KMS-11 (cell line): Measurements from ENCODE around the gene KNSTRN.

Source experiments
- H2AFZ ChIP-seq: fragments of 200-600 bp; sonication (generic); 2 replicates; pipeline ENCODE4 v1.6.1; 2016; ENCODE audit warnings: antibody characterized with exemption, mixed run types, low read depth
- H3K27ac ChIP-seq: fragments of 200-600 bp; sonication (generic); 2 replicates; pipeline ENCODE4 v1.6.1; 2016; ENCODE audit warnings: mild to moderate bottlenecking, mixed run types
- H3K27me3 ChIP-seq: fragments of 200-600 bp; sonication (generic); 2 replicates; pipeline ENCODE4 v1.6.1; 2017; ENCODE audit warnings: mild to moderate bottlenecking, low read depth, mixed run types, moderate library complexity; ENCODE audit not compliant: insufficient read depth
- H3K36me3 ChIP-seq: fragments of 200-600 bp; sonication (generic); 2 replicates; pipeline ENCODE4 v1.6.1; 2017; ENCODE audit warnings: mild to moderate bottlenecking, mixed run types; ENCODE audit not compliant: insufficient read depth
- H3K4me1 ChIP-seq: fragments of 200-600 bp; sonication (generic); 2 replicates; pipeline ENCODE4 v1.6.1; 2016; ENCODE audit warnings: mild to moderate bottlenecking, low read depth, mixed run types; ENCODE audit not compliant: poor library complexity, severe bottlenecking
- H3K4me2 ChIP-seq: fragments of 200-600 bp; sonication (generic); 2 replicates; pipeline ENCODE4 v1.7.0; 2016; ENCODE audit warnings: mild to moderate bottlenecking, mixed run types
- H3K4me3 ChIP-seq: fragments of 200-600 bp; sonication (generic); IDR thresholded peaks from 2 replicates; pipeline ENCODE4 v1.6.1; 2017; ENCODE audit warnings: low read depth, low read length, mixed read lengths; ENCODE audit not compliant: insufficient read depth
- H3K79me2 ChIP-seq: fragments of 200-600 bp; sonication (generic); 2 replicates; pipeline ENCODE4 v1.6.1; 2016; ENCODE audit warnings: low read depth, mixed run types; ENCODE audit not compliant: insufficient read depth
- H3K9ac ChIP-seq: fragments of 200-600 bp; sonication (generic); 2 replicates; pipeline ENCODE4 v1.6.1; 2016; ENCODE audit warnings: mild to moderate bottlenecking, mixed run types
- H4K20me1 ChIP-seq: fragments of 200-600 bp; sonication (generic); 2 replicates; pipeline ENCODE4 v1.6.1; 2016; ENCODE audit warnings: mild to moderate bottlenecking, mixed run types; ENCODE audit not compliant: insufficient read depth
- TF ChIP-seq, protein P1 (sequence below): fragments of 200-600 bp; sonication (generic); conservative IDR thresholded peaks from 2 replicates; pipeline ENCODE4 v1.6.1; 2017; ENCODE audit warnings: low read depth, mild to moderate bottlenecking, antibody characterized with exemption, low read length, moderate library complexity, mixed read lengths

KNSTRN gene

DNA sequence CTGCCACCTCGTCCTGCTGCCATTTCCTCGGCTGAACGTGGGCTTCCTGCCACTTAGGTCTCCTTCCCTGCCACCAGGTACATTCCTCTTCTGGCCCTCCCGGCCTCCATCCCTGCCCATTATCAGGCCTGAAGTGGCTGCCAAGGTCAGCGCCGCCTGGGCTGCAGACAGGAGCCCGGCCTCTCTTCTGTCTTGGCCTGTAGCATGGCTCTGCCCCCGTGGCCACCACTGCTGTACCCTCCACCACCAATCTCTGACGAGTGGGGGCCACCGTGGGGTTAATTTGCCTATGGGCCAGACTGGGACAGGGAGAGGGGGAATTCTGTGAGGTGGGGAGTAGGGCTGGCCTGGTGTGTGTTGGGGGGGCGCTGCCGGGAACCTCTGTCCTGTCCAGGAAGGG lies 56.2 kb downstream of the KNSTRN start:
- no peaks in the 10 kb centered on the region for H4K20me1 ChIP-seq
- H3K4me2 ChIP-seq: no peak overlapping the region
- H3K4me3 ChIP-seq: no peak overlapping the region
- TF ChIP-seq, protein P1, sequence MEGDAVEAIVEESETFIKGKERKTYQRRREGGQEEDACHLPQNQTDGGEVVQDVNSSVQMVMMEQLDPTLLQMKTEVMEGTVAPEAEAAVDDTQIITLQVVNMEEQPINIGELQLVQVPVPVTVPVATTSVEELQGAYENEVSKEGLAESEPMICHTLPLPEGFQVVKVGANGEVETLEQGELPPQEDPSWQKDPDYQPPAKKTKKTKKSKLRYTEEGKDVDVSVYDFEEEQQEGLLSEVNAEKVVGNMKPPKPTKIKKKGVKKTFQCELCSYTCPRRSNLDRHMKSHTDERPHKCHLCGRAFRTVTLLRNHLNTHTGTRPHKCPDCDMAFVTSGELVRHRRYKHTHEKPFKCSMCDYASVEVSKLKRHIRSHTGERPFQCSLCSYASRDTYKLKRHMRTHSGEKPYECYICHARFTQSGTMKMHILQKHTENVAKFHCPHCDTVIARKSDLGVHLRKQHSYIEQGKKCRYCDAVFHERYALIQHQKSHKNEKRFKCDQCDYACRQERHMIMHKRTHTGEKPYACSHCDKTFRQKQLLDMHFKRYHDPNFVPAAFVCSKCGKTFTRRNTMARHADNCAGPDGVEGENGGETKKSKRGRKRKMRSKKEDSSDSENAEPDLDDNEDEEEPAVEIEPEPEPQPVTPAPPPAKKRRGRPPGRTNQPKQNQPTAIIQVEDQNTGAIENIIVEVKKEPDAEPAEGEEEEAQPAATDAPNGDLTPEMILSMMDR: no peak
- H3K79me2 ChIP-seq: peaks cover 6% of the 10 kb centered on the region; the same call in 1 of the 2 replicates
- no peaks in the 10 kb centered on the region for H3K36me3 ChIP-seq
- peaks cover 29% of the 10 kb centered on the region for H3K27me3 ChIP-seq
- no peak overlapping the region for H3K27ac ChIP-seq
- no peak overlapping the region for H2AFZ ChIP-seq
- no peaks in the 10 kb centered on the region for H3K4me1 ChIP-seq
- H3K9ac ChIP-seq: no peak overlapping the region

DNA sequence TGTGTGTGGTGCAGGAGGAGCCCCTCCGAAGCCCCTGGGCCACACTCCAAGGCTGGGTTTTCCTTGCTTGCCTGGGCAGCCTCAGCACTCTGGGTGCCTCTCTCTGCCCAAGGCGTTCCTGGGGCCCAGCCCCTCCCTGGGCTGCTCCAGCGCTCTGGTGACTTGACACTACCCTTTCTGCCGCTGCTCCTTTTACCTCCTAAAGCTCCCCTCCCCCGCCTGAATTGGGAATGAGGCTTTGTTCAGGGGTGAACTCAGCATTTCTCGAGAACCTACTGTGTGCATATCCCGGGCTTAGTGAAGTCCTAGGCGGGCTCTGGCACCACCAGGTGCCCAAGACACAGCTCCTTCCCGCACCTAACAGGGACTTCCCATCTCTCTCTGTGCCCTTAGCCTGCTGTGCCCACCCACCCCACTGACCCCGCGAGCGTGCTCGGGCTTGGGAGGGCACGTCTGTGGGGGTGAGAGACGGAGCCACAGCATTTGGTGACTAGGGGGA lies 57.0 kb downstream of the KNSTRN start:
- Histone ChIP-seq H3K36me3 (no peaks in the 10 kb centered on the region), H3K9ac (no peak overlapping the region), H3K4me3 (no peak overlapping the region), H3K27me3 (peaks cover 29% of the 10 kb centered on the region), H3K4me2 (peak overlapping the region; percentile 84), H2AFZ (peak overlapping the region; percentile 87), H3K79me2 (peaks cover 14% of the 10 kb centered on the region; the same call in 1 of the 2 replicates), H3K27ac (no peak overlapping the region), H3K4me1 (no peaks in the 10 kb centered on the region), H4K20me1 (no peaks in the 10 kb centered on the region)
- TF ChIP-seq, protein P1: no peak

DNA sequence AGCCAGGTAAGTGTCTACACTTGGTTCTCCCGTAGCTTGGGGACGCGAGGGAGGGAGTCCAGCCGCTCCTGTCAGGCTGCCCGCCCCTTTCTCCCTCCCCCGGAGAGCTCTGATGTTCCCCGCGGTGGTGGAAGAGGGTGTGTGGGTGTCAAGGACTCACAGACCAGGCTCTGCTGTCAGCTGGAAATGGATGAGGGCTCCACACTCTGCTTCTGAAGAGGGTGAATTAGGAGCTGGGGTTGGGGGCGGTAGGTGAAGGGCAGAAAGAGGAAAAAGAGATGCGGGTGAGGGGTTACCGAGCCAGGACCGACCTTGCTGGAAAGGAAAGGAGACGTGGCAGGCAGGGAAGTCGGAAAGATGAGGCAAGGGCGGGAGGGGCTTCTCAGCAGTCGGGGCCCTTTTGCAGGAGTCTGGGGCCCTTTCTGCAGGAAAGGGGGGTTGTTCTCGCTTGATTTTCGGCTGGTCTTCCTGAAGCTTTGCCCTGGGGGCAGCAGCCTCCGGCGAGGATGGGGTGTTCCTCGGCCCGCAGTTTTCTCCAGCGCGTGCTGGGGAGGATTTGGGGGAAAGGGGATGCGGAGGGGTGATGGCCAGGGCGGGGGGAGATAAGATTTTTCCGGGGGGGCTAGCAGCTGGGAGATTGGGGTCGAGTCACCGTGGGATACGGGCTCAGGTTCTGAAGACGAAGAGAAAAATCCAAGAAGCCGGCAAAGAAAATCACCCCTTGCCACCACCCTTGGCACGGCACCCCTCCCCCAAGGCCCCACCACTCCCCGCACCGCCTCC lies 57.6 kb downstream of the KNSTRN start:
- Histone ChIP-seq H3K4me1 (no peaks in the 10 kb centered on the region), H3K27ac (no peak overlapping the region)
- TF ChIP-seq, protein P1: no peak

DNA sequence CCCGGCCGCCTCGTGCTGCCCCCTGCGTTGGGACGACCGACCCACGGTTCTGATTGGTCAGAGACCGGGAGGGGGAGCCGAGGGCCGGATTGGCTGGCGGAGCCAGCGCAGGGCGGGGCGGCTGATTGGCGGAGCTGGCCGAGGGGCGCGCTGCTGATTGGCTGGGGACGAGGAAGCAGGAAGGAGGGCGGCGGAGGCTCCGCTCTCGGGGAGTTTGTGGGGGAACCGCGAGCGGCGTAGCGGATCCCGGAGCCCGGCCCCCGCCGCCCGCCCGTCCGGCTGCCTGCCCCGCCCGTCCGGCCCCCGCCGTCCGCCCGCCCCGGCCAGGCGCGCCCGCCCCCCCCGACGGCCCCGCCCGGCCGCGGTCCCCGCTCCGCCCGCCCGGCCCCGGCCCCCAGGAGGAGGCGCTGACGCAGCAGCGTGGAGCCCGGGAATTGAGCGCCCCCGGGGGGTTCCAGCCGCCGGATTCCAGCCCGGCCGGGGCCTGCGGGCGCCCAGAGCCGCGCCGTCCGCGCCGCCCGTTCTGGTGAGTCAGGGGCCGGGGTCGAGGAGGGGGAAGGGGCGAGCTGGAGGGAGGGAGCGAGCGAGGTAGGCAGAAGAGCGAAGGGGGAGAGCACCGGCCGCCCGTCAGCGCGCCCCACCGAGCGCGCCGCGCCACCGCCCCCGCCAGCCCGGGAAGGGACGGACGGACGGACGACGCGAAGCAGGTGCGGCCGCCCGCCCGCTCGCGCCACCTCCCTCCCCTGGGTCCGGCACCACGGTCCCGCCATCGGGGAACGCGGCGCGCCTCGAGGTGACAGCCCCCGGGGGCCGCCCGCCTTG lies 58.4 kb downstream of the KNSTRN start, which contains the start of gene BAHD1:
Gene BAHD1 (plus strand): TSS at position 211 of the 822 bp plus-strand sequence. CDS start 17,512 bp downstream, outside the sequence.
- TF ChIP-seq, protein P1: no peak
- Histone ChIP-seq H3K79me2 (peaks cover 25% of the 10 kb centered on the region; the same call in 1 of the 2 replicates), H2AFZ (peak within 1 kb of the TSS; percentile 87), H3K27me3 (peaks cover 29% of the 10 kb centered on the region), H3K4me1 (no peaks in the 10 kb centered on the region), H3K9ac (peak within 1 kb of the TSS; percentile 65; the same call in 1 of the 2 replicates), H4K20me1 (no peaks in the 10 kb centered on the region), H3K27ac (no peak within 1 kb of the TSS), H3K36me3 (no peaks in the 10 kb centered on the region), H3K4me3 (no peak within 1 kb of the TSS), H3K4me2 (peak within 1 kb of the TSS; percentile 84)

More for the DNA sequence above, 57.6 kb downstream of the KNSTRN start:
- Histone ChIP-seq H3K4me2 (peak overlapping the region; percentile 84), H3K36me3 (no peaks in the 10 kb centered on the region), H3K27me3 (peaks cover 29% of the 10 kb centered on the region), H2AFZ (peak overlapping the region; percentile 87), H4K20me1 (no peaks in the 10 kb centered on the region), H3K9ac (peak overlapping the region; percentile 59; the same call in 1 of the 2 replicates), H3K79me2 (peaks cover 19% of the 10 kb centered on the region; the same call in 1 of the 2 replicates), H3K4me3 (no peak overlapping the region)
